ENCODE measurements around the gene ZNF438.
"Not testable (repeated sequence)": the region's sequence is repeated elsewhere in the genome, so short reads cannot be mapped to it uniquely, and the experiment has no call there.

Gene ZNF438

GRCh38 chr10:31032258-31033132, 830 bp upstream of the ZNF438 start:
- DNase-seq: peak; percentile 95 to 98
- intact Hi-C loops (cut with DNase I; ENCODE audit: low total_unique reads): loop anchor here (10.0 kb wide), 2 partner anchors 248 to 282 kb away; partner anchors contain the start of gene ZEB1
- Histone ChIP-seq H3K36me3 (no peaks in the 10 kb centered on the region), H3K27me3 (no peaks in the 10 kb centered on the region), H3K27ac (peak overlapping the region; percentile 100), H3K9me3 (no peaks in the 10 kb centered on the region), H3K4me3 (peak overlapping the region; percentile 67 to 81), H3K4me1 (peaks cover 7 to 53% (median 28%) of the 10 kb centered on the region in 4 donors)
- no peak for TF ChIP-seq CTCF (IDR thresholded peaks at IDR 0.05)

- Histone ChIP-seq H3K27ac (peak overlapping the region; percentile 100), H3K9me3 (no peaks in the 10 kb centered on the region), H3K4me1 (peaks cover 7 to 53% (median 28%) of the 10 kb centered on the region in 4 donors), H3K27me3 (no peaks in the 10 kb centered on the region), H3K4me3 (peak overlapping the region; percentile 67 to 81), H3K36me3 (no peaks in the 10 kb centered on the region)
- intact Hi-C loops (cut with DNase I; ENCODE audit: low total_unique reads): loop anchor here (10.0 kb wide), 2 partner anchors 246 to 284 kb away; partner anchors contain the start of gene ZEB1
- no peak for TF ChIP-seq CTCF (IDR thresholded peaks at IDR 0.05)
- no peak for DNase-seq
Observed at GRCh38 chr10:31031205-31031557, 484 bp downstream of the ZNF438 start.

- peak overlapping the region; percentile 67 to 81 for H3K4me3 ChIP-seq
- TF ChIP-seq CTCF (IDR thresholded peaks at IDR 0.05): no peak
- H3K36me3 ChIP-seq: no peaks in the 10 kb centered on the region
- H3K9me3 ChIP-seq: no peaks in the 10 kb centered on the region
- H3K27me3 ChIP-seq: no peaks in the 10 kb centered on the region
- intact Hi-C loops (cut with DNase I; ENCODE audit: low total_unique reads): loop anchor here (10.0 kb wide), 2 partner anchors 246 to 284 kb away; partner anchors contain the start of gene ZEB1
- DNase-seq: no peak
- peaks cover 7 to 53% (median 28%) of the 10 kb centered on the region in 4 donors for H3K4me1 ChIP-seq
- H3K27ac ChIP-seq: peak overlapping the region; percentile 100
Observed at GRCh38 chr10:31030800-31031199, 865 bp downstream of the ZNF438 start.

- Histone ChIP-seq H3K4me3 (peak overlapping the region; percentile 67 to 81), H3K27me3 (no peaks in the 10 kb centered on the region), H3K9me3 (no peaks in the 10 kb centered on the region), H3K4me1 (peaks cover 7 to 57% (median 28%) of the 10 kb centered on the region in 4 donors), H3K27ac (peak overlapping the region; percentile 100), H3K36me3 (no peaks in the 10 kb centered on the region)
- no peak for TF ChIP-seq CTCF (IDR thresholded peaks at IDR 0.05)
- DNase-seq: no peak
- intact Hi-C loops (cut with DNase I; ENCODE audit: low total_unique reads): loop anchor here (10.0 kb wide), 2 partner anchors 245 to 285 kb away; partner anchors contain the start of gene ZEB1
Observed at GRCh38 chr10:31030260-31030659, 1.4 kb downstream of the ZNF438 start.

GRCh38 chr10:31028081-31028480, 3.6 kb downstream of the ZNF438 start:
- Histone ChIP-seq H3K27ac (peak overlapping the region in 1 of 2 donors; percentile 100), H3K4me1 (peaks cover 7 to 59% (median 24%) of the 10 kb centered on the region in 4 donors), H3K27me3 (no peaks in the 10 kb centered on the region), H3K9me3 (no peaks in the 10 kb centered on the region), H3K36me3 (no peaks in the 10 kb centered on the region), H3K4me3 (no peak overlapping the region)
- DNase-seq: no peak
- no peak for TF ChIP-seq CTCF (IDR thresholded peaks at IDR 0.05)
- intact Hi-C loops (cut with DNase I; ENCODE audit: low total_unique reads): loop anchor here (5.0 kb wide), 1 partner anchor 301 kb away; no protein-coding TSS in a partner anchor

GRCh38 chr10:31026279-31026678, 5.4 kb downstream of the ZNF438 start:
- intact Hi-C loops (cut with DNase I; ENCODE audit: low total_unique reads): loop anchor here (5.0 kb wide), 1 partner anchor 299 kb away; no protein-coding TSS in a partner anchor
- not testable (repeated sequence) for H3K27ac ChIP-seq, H3K4me3 ChIP-seq, H3K36me3 ChIP-seq, H3K27me3 ChIP-seq, H3K9me3 ChIP-seq, DNase-seq
- H3K4me1 ChIP-seq: peaks cover 0 to 53% (median 24%) of the 10 kb centered on the region in 4 donors
